Measurements from ENCODE around the gene TENM4. TPM values are rescaled to one million over a fixed set of nuclear protein-coding genes. Genes with fewer than 3 reads are reported as not detected.
"Not testable (repeated sequence)": the region's sequence is repeated elsewhere in the genome, so short reads cannot be mapped to it uniquely, and the experiment has no call there.

Gene TENM4
- total RNA-seq, 2 donors from 2014 or later = 2.5 to 4.4 TPM

- DNase-seq = no peak
- intact Hi-C loops (cut with DNase I) = no loop called here
- no peak for ATAC-seq
Observed at GRCh38 chr11:78633516-78634310, 807.1 kb downstream of the TENM4 start.

- DNase-seq (no peak), ATAC-seq (no peak)
- intact Hi-C loops (cut with DNase I) = no loop called here
Observed at GRCh38 chr11:78630561-78631303, 810.1 kb downstream of the TENM4 start.

DNA sequence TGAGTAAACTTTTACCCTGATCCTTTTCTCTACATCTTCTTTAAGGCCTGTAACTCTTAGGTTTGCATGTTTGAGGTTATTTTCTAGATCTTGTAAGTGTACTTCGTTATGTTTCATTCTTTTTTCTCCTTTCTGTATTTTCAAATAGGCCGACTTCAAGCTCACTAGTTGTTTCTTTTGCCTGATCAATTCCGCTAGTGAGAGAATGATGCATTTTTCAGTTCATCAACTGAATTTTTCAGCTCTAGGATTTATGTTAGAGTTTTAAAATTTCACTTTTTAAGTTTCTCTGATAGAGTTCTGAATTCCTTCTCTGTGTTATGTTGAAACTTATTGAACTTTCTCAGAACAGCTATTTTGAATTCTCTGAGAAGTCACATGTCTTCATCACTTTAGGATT, 810.7 kb downstream of the TENM4 start:
- DNase-seq (no peak), ATAC-seq (no peak)
- intact Hi-C loops (cut with DNase I) = no loop called here

GRCh38 chr11:78622666-78623065, 818.2 kb downstream of the TENM4 start:
- DNase-seq = no peak
- intact Hi-C loops (cut with DNase I) = no loop called here
- ATAC-seq = no peak

GRCh38 chr11:78620159-78620558, 820.7 kb downstream of the TENM4 start:
- no peak for ATAC-seq
- intact Hi-C loops (cut with DNase I) = no loop called here
- no peak for DNase-seq

GRCh38 chr11:78615724-78616123, 825.1 kb downstream of the TENM4 start:
- ATAC-seq (no peak), DNase-seq (no peak)
- intact Hi-C loops (cut with DNase I) = no loop called here

DNA sequence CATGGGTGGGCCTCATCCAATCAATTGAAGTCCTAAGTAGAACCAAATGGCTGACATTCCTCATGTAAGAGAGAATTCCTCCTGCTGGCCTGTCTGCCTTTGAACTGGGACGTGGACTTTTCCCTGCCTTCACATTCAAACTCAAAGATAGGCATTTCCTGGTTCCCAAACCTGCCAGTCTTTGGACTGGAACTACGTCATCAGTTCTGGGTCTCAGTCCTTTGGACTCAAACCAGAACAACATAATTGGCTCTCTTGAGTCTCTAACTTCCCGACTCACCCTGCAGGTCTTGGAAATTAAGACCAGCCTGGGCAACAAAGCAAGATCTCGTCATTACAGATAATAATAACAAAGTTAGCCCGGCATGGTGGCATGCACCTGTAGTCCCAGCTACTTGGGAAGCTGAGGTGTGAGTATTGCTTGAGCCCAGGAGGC, 827.4 kb downstream of the TENM4 start:
- DNase-seq (no peak), ATAC-seq (no peak)
- intact Hi-C loops (cut with DNase I) = no loop called here

DNA sequence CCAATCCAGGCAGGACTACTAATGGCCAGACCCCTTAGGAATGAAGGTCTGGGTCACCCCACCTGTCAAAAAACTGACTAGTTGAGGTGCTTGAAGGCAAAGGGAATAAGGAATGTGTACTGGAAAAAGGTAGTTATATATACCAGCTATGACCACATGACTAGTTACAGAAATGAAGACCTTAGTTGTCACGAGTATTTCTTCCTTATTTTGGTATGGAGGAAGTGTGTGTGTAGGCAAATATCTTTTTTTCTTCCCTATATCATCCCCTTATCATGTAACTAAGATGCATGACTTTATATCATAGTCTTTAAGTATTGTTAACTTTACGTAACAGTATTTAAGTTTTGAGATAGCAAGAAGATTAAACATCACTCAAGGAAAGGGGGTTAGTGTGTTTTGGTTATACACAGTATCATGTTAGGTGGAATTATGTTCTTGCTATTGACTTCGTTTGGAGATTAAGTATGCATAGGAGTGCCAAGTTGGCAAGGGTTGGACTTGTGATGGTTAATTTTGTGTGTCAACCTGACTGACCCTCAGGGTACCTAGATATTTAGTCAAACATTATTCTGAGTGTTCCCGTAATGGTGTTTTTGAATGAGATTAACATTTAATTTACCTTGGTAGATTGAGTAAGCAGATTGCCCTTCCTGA, 828.0 kb downstream of the TENM4 start:
- intact Hi-C loops (cut with DNase I) = no loop called here
- ATAC-seq (no peak), DNase-seq (no peak)

GRCh38 chr11:78609321-78609720, 831.5 kb downstream of the TENM4 start:
- intact Hi-C loops (cut with DNase I); ATAC-seq; DNase-seq: not testable (repeated sequence)

GRCh38 chr11:78607696-78608095, 833.1 kb downstream of the TENM4 start:
- intact Hi-C loops (cut with DNase I) = no loop called here
- ATAC-seq = no peak
- no peak for DNase-seq

DNA sequence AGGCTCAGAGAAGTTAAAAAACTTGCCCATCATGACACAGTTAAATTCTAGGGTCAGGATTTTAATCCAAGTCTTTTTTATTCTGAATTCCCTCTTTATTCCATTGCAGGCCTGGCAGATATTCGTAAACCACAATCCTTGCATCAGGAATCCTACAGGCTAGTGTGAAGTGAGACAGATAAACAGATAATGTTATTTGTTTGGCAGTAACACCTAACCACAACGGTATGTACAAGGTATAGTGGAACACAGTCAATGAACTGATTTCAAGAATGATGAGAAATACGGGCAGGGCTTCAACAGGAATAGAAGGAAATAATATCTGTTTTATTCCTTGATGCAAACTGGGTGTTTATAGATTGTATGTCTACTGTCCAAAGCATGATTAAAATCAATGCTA, 834.2 kb downstream of the TENM4 start:
- ATAC-seq (no peak), DNase-seq (no peak)
- intact Hi-C loops (cut with DNase I) = no loop called here

DNA sequence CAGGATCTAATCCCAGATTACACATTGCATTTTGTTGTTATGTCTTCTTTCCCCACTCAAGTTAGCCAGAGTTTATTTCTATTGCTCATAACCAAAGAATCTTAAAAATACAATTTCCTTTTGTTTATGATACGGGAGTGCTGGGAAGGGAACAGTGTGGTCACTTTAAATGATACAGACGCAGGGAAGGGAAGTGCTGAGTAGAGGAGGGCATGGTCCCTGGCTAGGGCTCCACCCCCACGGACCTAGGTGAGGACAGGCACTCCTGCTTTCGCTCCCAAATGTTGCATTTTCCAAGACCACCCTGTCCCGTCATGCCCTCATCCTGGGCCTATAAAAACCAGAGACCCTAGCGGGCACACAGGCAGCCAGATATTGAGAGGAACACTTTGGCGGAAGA, 835.5 kb downstream of the TENM4 start:
- no peak for DNase-seq
- intact Hi-C loops (cut with DNase I) = no loop called here
- ATAC-seq = no peak

- ATAC-seq = no peak
- intact Hi-C loops (cut with DNase I) = no loop called here
- no peak for DNase-seq
Observed at GRCh38 chr11:78603792-78604191, 837.0 kb downstream of the TENM4 start.

Small RNA genes within 50 kb of the gene (microRNA-seq; reads per million reads assigned to microRNA genes)
- gene MIR5579 (0.20 to 0.27 reads per million in 2 donors), gene MIR708 (416 to 566 reads per million in 2 donors)
